NB4 (cell line): ENCODE results near the gene ADGRA1.

Source experiments
- TF ChIP-seq, protein P1 (sequence below): IDR thresholded peaks from one replicate; pipeline ENCODE4 v1.5.1; 2012; ENCODE audit warnings: low read depth, low read length
- TF ChIP-seq, protein P2 (sequence below): IDR thresholded peaks from 2 replicates; pipeline ENCODE4 v1.6.1; 2011; ENCODE audit warnings: low read depth, low read length

DNA sequence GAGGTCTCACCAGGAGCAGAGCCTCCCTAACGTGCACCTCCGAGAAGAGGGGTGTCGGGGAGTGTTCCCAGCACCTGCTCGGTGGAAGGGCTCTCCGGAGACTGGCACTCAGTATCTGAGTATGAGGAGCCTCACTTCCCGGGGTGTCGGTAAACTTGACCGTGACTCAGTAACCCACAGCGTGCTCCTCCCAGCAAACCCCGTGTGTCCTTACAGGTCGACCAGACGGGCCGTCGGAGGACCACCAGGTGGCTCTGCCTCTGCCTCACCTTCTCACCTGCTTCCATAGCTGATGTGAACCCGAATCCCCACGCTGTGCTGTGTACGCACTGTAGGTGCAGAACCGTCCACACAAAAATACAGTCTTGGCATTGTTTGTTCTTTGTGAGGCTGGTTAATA lies 43.3 kb downstream of the ADGRA1 start:
- TF ChIP-seq, protein P1, sequence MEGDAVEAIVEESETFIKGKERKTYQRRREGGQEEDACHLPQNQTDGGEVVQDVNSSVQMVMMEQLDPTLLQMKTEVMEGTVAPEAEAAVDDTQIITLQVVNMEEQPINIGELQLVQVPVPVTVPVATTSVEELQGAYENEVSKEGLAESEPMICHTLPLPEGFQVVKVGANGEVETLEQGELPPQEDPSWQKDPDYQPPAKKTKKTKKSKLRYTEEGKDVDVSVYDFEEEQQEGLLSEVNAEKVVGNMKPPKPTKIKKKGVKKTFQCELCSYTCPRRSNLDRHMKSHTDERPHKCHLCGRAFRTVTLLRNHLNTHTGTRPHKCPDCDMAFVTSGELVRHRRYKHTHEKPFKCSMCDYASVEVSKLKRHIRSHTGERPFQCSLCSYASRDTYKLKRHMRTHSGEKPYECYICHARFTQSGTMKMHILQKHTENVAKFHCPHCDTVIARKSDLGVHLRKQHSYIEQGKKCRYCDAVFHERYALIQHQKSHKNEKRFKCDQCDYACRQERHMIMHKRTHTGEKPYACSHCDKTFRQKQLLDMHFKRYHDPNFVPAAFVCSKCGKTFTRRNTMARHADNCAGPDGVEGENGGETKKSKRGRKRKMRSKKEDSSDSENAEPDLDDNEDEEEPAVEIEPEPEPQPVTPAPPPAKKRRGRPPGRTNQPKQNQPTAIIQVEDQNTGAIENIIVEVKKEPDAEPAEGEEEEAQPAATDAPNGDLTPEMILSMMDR: no peak
- TF ChIP-seq, protein P2, sequence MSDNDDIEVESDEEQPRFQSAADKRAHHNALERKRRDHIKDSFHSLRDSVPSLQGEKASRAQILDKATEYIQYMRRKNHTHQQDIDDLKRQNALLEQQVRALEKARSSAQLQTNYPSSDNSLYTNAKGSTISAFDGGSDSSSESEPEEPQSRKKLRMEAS: no peak
